Vagina (tissue), 2 donors: ENCODE results near the gene SPATA45.

Source experiments
- CTCF ChIP-seq, 3 experiments: fragments of 450-650 bp in 2 of 3; fragments of 200-600 bp in 1 of 3; sonication (generic) in 1 of 3; IDR thresholded peaks; one replicate each; pipeline ENCODE4 v1.5.1; 2017 to 2019; ENCODE audit warnings: antibody characterized with exemption in 3 of 3, mild to moderate bottlenecking in 2 of 3, moderate library complexity in 2 of 3
- POLR2A ChIP-seq, 2 donors: fragments of 450-650 bp; IDR thresholded peaks; one replicate each; pipeline ENCODE4 v1.6.1; 2017; ENCODE audit warnings: antibody characterized with exemption in 2 of 2, mild to moderate bottlenecking in 2 of 2, moderate library complexity in 2 of 2

- TF ChIP-seq POLR2A (IDR thresholded peaks at IDR 0.05): no peak
- no peak for TF ChIP-seq CTCF (IDR thresholded peaks at IDR 0.05)
Observed at GRCh38 chr1:212783976-212784375, 63.5 kb downstream of the SPATA45 start.
